ENCODE measurements around the gene ABCC9. TPM values are rescaled to one million over a fixed set of nuclear protein-coding genes. Genes with fewer than 3 reads are reported as not detected.

The ABCC9 gene
- total RNA-seq, 1 donor from 2014 or later = 24.6 TPM

DNA sequence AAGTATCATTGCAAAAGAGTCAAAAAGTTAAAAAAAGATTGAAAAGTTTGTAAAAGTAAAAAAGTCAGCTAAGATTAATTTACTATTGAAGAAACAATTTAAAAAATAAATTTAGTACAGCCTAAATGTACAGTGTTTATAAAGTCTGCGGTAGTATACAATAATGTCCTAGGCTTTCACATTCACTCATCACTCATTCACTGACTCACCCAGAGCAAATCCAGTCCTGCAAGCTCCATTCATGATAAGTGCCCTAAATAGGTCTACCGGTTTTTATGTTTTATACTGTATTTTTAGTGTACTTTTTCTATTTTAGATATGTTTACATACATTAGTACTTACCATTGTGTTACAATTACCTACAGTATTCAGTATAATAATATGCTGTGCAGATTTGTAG is 43.9 kb upstream of the ABCC9 start:
- no peaks in the 10 kb centered on the region for H3K4me1 ChIP-seq
- H3K27ac ChIP-seq = no peak overlapping the region
- no peaks in the 10 kb centered on the region for H3K9me3 ChIP-seq
- no peak for DNase-seq (ENCODE audit: extremely low spot score in 2 of 2)
- intact Hi-C loops (cut with DNase I) = no loop called here
- TF ChIP-seq POLR2A (IDR thresholded peaks at IDR 0.05) (no peak), POLR2AphosphoS5 (IDR thresholded peaks at IDR 0.05; ENCODE audit: insufficient read depth in 1 of 2, low read depth in 1 of 2) (no peak)
- TF ChIP-seq, protein P1, sequence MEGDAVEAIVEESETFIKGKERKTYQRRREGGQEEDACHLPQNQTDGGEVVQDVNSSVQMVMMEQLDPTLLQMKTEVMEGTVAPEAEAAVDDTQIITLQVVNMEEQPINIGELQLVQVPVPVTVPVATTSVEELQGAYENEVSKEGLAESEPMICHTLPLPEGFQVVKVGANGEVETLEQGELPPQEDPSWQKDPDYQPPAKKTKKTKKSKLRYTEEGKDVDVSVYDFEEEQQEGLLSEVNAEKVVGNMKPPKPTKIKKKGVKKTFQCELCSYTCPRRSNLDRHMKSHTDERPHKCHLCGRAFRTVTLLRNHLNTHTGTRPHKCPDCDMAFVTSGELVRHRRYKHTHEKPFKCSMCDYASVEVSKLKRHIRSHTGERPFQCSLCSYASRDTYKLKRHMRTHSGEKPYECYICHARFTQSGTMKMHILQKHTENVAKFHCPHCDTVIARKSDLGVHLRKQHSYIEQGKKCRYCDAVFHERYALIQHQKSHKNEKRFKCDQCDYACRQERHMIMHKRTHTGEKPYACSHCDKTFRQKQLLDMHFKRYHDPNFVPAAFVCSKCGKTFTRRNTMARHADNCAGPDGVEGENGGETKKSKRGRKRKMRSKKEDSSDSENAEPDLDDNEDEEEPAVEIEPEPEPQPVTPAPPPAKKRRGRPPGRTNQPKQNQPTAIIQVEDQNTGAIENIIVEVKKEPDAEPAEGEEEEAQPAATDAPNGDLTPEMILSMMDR (IDR thresholded peaks at IDR 0.05) = no peak
- H3K4me3 ChIP-seq = no peak overlapping the region
- H3K27me3 ChIP-seq = no peaks in the 10 kb centered on the region
- H3K36me3 ChIP-seq = no peaks in the 10 kb centered on the region

DNA sequence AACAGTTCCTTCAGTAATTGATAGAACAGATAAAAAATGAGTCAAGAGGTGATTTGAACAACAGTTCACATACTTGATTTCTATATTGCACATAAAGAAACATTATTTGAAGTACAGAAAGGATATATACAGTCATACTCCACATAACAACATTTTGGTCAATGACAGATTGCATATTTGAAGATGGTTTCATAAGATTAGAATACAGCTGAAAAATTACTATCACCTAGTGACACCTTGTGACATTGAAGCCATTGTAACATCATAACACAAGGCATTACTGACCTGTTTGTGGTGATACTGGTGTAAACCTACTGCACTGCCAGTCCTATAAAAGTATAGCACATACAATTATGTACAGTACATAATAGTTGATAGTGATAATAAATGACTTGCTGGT is 43.1 kb upstream of the ABCC9 start:
- H3K27me3 ChIP-seq = no peaks in the 10 kb centered on the region
- no peaks in the 10 kb centered on the region for H3K36me3 ChIP-seq

DNA sequence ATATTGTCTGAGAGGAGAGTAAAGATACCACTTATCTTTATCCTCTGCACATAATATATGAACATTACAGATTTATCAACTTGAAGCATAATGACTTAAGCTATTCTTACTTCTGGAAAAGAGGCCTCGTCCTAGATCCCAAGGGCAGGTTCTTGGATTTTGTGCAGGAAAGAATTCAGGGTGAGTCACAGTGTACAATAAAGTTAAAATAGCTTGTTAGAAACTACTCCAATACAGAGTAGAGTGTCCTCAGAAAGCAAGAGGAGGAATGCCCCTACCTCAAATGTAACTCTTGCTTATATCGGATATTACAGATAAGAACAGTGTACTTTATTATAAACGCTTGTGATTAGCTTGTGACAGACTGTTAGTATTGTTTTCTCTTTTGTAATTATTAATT is 41.9 kb upstream of the ABCC9 start:
- no peak for DNase-seq (ENCODE audit: extremely low spot score in 2 of 2)
- Histone ChIP-seq H3K9me3 (no peaks in the 10 kb centered on the region), H3K4me1 (no peaks in the 10 kb centered on the region), H3K27ac (no peak overlapping the region), H3K36me3 (no peaks in the 10 kb centered on the region), H3K4me3 (no peak overlapping the region), H3K27me3 (no peaks in the 10 kb centered on the region)
- TF ChIP-seq POLR2AphosphoS5 (IDR thresholded peaks at IDR 0.05; ENCODE audit: insufficient read depth in 1 of 2, low read depth in 1 of 2) = no peak
- TF ChIP-seq, protein P1 (IDR thresholded peaks at IDR 0.05) = no peak
- no peak for TF ChIP-seq POLR2A (IDR thresholded peaks at IDR 0.05)
- intact Hi-C loops (cut with DNase I) = no loop called here

More for the DNA sequence above, 43.1 kb upstream of the ABCC9 start:
- intact Hi-C loops (cut with DNase I) = no loop called here
- H3K4me3 ChIP-seq = no peak overlapping the region
- no peak for TF ChIP-seq POLR2AphosphoS5 (IDR thresholded peaks at IDR 0.05; ENCODE audit: insufficient read depth in 1 of 2, low read depth in 1 of 2)
- no peaks in the 10 kb centered on the region for H3K4me1 ChIP-seq
- DNase-seq (ENCODE audit: extremely low spot score in 2 of 2) = no peak
- no peaks in the 10 kb centered on the region for H3K9me3 ChIP-seq
- no peak overlapping the region for H3K27ac ChIP-seq

DNA sequence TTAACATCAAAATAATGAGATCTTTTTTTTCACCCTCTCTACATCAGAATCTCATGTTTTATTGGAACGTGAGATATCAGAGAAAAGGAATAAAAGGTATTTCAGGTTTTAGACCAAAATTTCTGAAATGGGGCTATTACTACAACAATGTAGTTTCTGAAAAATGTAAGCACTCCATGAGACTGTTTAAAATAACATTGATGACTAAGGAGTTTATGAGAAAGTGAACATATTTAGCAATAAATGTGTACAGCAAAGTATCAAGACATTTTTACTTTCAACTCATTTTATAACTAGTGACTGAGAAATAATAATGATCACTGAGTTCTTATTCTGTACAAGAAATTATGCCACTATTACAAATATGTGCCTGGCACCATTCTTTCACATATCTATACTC is 39.3 kb upstream of the ABCC9 start:
- Histone ChIP-seq H3K4me1 (no peaks in the 10 kb centered on the region), H3K27me3 (no peaks in the 10 kb centered on the region), H3K27ac (no peak overlapping the region), H3K9me3 (no peaks in the 10 kb centered on the region), H3K36me3 (no peaks in the 10 kb centered on the region), H3K4me3 (no peak overlapping the region)
- no peak for DNase-seq (ENCODE audit: extremely low spot score in 2 of 2)
- TF ChIP-seq POLR2AphosphoS5 (IDR thresholded peaks at IDR 0.05; ENCODE audit: insufficient read depth in 1 of 2, low read depth in 1 of 2) (no peak), POLR2A (IDR thresholded peaks at IDR 0.05) (no peak)
- TF ChIP-seq, protein P1 (IDR thresholded peaks at IDR 0.05) = no peak
- intact Hi-C loops (cut with DNase I) = no loop called here

DNA sequence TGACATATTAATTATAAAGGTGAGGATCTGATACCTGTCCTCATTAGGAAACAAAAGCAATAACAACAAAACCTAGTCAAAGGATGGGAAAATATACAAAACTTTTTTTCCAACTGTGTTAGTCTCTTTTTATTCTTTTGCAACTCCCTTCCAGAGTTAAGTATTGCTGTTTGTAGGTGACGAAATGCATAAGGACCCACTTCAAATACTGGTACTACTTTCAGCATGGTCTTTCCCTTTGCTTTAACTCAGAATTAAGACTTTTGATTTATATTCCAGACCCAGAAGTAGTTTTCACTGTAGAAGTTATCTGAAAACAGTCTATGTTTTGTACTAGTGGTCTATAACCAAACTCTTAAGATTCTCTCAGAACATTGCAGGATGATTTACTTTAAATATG is 34.1 kb upstream of the ABCC9 start:
- intact Hi-C loops (cut with DNase I) = no loop called here
- no peak for DNase-seq (ENCODE audit: extremely low spot score in 2 of 2)
- Histone ChIP-seq H3K27me3 (no peaks in the 10 kb centered on the region), H3K36me3 (no peaks in the 10 kb centered on the region), H3K4me1 (no peaks in the 10 kb centered on the region), H3K27ac (no peak overlapping the region), H3K9me3 (no peaks in the 10 kb centered on the region), H3K4me3 (no peak overlapping the region)
- TF ChIP-seq, protein P1 (IDR thresholded peaks at IDR 0.05) = no peak
- TF ChIP-seq POLR2A (IDR thresholded peaks at IDR 0.05) (no peak), POLR2AphosphoS5 (IDR thresholded peaks at IDR 0.05; ENCODE audit: insufficient read depth in 1 of 2, low read depth in 1 of 2) (no peak)

DNA sequence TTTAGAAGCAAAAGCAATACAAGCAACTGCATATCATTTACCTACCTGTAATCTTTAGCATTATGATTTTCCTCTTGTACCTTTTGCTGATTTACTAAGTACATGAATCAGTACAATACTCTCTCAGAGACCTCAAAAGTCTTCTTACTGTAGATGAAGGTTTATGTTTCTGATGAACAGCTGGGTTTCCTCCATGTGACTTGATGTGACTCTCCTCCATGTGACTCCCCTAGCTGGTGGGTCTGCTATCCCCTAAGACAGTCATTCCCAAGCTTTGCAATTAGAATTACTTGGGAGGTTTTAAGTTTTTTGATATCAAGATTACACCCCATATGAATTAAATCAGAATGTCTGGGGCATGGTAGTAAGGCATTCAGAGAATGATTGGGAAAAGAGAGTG is 32.0 kb upstream of the ABCC9 start:
- Histone ChIP-seq H3K4me1 (no peaks in the 10 kb centered on the region), H3K27me3 (no peaks in the 10 kb centered on the region), H3K27ac (no peak overlapping the region), H3K9me3 (no peaks in the 10 kb centered on the region), H3K36me3 (no peaks in the 10 kb centered on the region), H3K4me3 (no peak overlapping the region)
- intact Hi-C loops (cut with DNase I) = no loop called here
- TF ChIP-seq, protein P1 (IDR thresholded peaks at IDR 0.05) = no peak
- no peak for TF ChIP-seq POLR2A (IDR thresholded peaks at IDR 0.05)
- TF ChIP-seq POLR2AphosphoS5 (IDR thresholded peaks at IDR 0.05; ENCODE audit: insufficient read depth in 1 of 2, low read depth in 1 of 2) = no peak
- no peak for DNase-seq (ENCODE audit: extremely low spot score in 2 of 2)
